GM12864 (cell line): ENCODE results near the gene CERS6.

ENCODE experiments used
- DNase-seq: peaks from one replicate; pipeline ENCODE4 v3.0.0-alpha.2; 2011; ENCODE audit warnings: low read depth
- H3K4me3 ChIP-seq: 2 replicates; pipeline ENCODE4 v1.5.1; 2011; ENCODE audit warnings: mild to moderate bottlenecking, low read depth, low read length, control low read depth
- TF ChIP-seq, protein P1 (sequence below): IDR thresholded peaks from 2 replicates; pipeline ENCODE4 v1.5.1; 2011; ENCODE audit warnings: low read depth, mild to moderate bottlenecking, moderate library complexity, low read length, control low read depth, inconsistent platforms; ENCODE audit errors: missing control alignments

The CERS6 gene

GRCh38 chr2:168480356-168480755 lies 24.3 kb downstream of the CERS6 start:
- no peak overlapping the region for H3K4me3 ChIP-seq
- TF ChIP-seq, protein P1, sequence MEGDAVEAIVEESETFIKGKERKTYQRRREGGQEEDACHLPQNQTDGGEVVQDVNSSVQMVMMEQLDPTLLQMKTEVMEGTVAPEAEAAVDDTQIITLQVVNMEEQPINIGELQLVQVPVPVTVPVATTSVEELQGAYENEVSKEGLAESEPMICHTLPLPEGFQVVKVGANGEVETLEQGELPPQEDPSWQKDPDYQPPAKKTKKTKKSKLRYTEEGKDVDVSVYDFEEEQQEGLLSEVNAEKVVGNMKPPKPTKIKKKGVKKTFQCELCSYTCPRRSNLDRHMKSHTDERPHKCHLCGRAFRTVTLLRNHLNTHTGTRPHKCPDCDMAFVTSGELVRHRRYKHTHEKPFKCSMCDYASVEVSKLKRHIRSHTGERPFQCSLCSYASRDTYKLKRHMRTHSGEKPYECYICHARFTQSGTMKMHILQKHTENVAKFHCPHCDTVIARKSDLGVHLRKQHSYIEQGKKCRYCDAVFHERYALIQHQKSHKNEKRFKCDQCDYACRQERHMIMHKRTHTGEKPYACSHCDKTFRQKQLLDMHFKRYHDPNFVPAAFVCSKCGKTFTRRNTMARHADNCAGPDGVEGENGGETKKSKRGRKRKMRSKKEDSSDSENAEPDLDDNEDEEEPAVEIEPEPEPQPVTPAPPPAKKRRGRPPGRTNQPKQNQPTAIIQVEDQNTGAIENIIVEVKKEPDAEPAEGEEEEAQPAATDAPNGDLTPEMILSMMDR = no peak
- DNase-seq = no peak

- no peak for DNase-seq
- H3K4me3 ChIP-seq = no peak overlapping the region
- TF ChIP-seq, protein P1 = no peak
Measured at GRCh38 chr2:168480825-168481585, 24.9 kb downstream of the CERS6 start.

DNA sequence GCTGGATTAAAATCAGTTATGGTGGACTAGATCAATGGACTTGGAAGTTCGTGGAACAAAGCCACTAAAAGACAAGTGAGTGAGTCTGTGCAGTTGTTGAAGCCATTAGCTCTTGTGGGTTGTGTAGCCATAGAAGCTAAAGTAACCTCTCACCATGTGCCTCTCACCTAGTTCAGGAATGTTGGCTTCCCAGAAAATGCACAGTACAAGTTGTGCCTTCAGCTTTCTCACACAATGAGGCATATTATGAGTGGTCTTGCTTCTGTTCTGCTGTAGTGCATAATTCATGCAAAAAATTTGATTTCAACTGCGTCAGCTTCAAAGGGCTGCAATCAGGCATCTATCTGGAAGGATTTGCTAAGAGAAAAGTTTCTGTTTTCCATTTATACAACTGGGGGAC lies 26.2 kb downstream of the CERS6 start:
- H3K4me3 ChIP-seq = no peak overlapping the region
- DNase-seq = no peak
- TF ChIP-seq, protein P1 = no peak

GRCh38 chr2:168482952-168483831 lies 27.1 kb downstream of the CERS6 start:
- TF ChIP-seq, protein P1 = no peak
- no peak overlapping the region for H3K4me3 ChIP-seq
- DNase-seq = no peak

GRCh38 chr2:168486477-168486876 lies 30.4 kb downstream of the CERS6 start:
- no peak for DNase-seq
- TF ChIP-seq, protein P1 = no peak
- no peak overlapping the region for H3K4me3 ChIP-seq

GRCh38 chr2:168490015-168490874 lies 34.2 kb downstream of the CERS6 start:
- DNase-seq = peak; percentile 95
- TF ChIP-seq, protein P1 = no peak
- H3K4me3 ChIP-seq = peak overlapping the region; percentile 58
